Mesodermal cell (in vitro differentiated cells): Measurements from ENCODE around the gene PRRC2C. TPM values are rescaled to one million over a fixed set of nuclear protein-coding genes. Genes with fewer than 3 reads are reported as not detected.
A peak's percentile ranks its signal among the peaks of the same experiment; 100 is the strongest.
"Not testable (repeated sequence)": the region's sequence is repeated elsewhere in the genome, so short reads cannot be mapped to it uniquely, and the experiment has no call there.

ENCODE experiments used
- H3K27ac ChIP-seq: 2 replicates; pipeline ENCODE4 v1.7.0; 2013; ENCODE audit warnings: mild to moderate bottlenecking, low read depth, low read length, moderate library complexity; ENCODE audit not compliant: severe bottlenecking
- H3K36me3 ChIP-seq: 2 replicates; pipeline ENCODE4 v1.7.1; 2013; ENCODE audit warnings: mild to moderate bottlenecking, low read length, moderate library complexity; ENCODE audit not compliant: control insufficient read depth, insufficient read depth
- H3K4me1 ChIP-seq: one replicate; pipeline ENCODE4 v1.7.1; 2013; ENCODE audit warnings: mild to moderate bottlenecking, low read length; ENCODE audit not compliant: insufficient read depth, control insufficient read depth, poor library complexity, severe bottlenecking
- H3K4me3 ChIP-seq: 2 replicates; pipeline ENCODE4 v1.7.0; 2013; ENCODE audit warnings: low read length, control low read depth, mild to moderate bottlenecking; ENCODE audit not compliant: insufficient read depth, poor library complexity, severe bottlenecking; ENCODE audit errors: extremely low read depth
- H3K9me3 ChIP-seq: 2 replicates; pipeline ENCODE4 v1.7.1; 2013; ENCODE audit warnings: mild to moderate bottlenecking, low read length, moderate library complexity; ENCODE audit not compliant: control insufficient read depth
- WGBS, 2 experiments: methylation state at CpG; one replicate each; pipeline ENCODE4 v1.1.5; 2013; ENCODE audit warnings: missing lambda C conversion rate in 2 of 2; ENCODE audit not compliant: insufficient coverage in 2 of 2; 5-methylcytosine and 5-hydroxymethylcytosine counted together
- polyA plus RNA-seq, 2 experiments: library from polyadenylated mRNA; stranded (reverse); fragments of 50-300 nt; gene quantifications; one replicate each; pipeline ENCODE4 v1.2.3, GENCODE V29; 2013

Gene PRRC2C
- 116 TPM for polyA plus RNA-seq (2013, experiment 1 of 2)
- polyA plus RNA-seq (2013, experiment 2 of 2) = 96.5 TPM

DNA sequence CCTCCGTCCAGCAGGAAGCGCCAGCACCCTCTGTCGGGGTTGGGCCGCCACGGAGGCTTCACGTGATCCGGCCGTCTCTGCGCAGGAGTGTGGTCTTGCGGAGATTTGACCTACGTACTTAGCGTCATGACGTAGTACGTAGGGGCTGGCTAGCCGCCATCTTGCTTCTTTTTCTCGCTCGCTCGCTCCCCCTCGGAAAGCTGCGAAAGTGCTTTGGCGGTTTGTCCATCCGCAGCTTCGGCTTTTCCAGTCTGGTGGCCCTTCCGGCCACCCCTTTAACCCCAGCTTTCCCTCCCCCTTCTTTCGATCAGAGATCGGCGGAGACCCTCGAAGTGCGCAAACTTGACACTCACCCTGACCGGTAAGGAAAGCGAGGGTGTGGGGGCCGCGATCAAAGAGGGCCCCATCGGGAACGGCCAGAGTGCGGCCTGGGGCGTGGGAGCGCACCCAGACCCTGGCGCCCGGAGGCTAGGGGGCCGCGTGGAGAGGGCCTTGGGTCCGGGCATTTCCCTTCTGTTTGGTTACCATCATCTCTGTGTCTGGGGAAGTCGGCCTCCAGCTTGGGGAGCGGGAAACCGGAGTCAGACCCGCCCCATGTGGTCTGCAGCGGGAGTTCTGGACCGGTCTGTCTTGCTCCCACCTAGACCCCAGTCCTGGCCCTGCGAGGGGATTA is at the start of gene PRRC2C:
PRRC2C (plus strand) TSS at position 156 of the 673 bp plus-strand sequence. CDS start 26,559 bp downstream, outside the sequence.
- no peaks in the 10 kb centered on the region for H3K4me1 ChIP-seq
- no peaks in the 10 kb centered on the region for H3K9me3 ChIP-seq
- 0% methylated on average over 36 to 48 of the region's 50 CpGs for WGBS, 2 experiments
- peak within 1 kb of the TSS; percentile 99 for H3K27ac ChIP-seq
- H3K36me3 ChIP-seq = peaks cover 14% of the 10 kb centered on the region
- peak within 1 kb of the TSS; percentile 97 for H3K4me3 ChIP-seq

GRCh38 chr1:171438441-171438840 is 46.9 kb upstream of the PRRC2C start:
- Histone ChIP-seq H3K27ac (no peak overlapping the region), H3K4me3 (no peak overlapping the region), H3K9me3 (no peaks in the 10 kb centered on the region), H3K36me3 (no peaks in the 10 kb centered on the region), H3K4me1 (no peaks in the 10 kb centered on the region)
- 86 to 100% methylated on average over 1 of the region's 2 CpGs for WGBS, 2 experiments

DNA sequence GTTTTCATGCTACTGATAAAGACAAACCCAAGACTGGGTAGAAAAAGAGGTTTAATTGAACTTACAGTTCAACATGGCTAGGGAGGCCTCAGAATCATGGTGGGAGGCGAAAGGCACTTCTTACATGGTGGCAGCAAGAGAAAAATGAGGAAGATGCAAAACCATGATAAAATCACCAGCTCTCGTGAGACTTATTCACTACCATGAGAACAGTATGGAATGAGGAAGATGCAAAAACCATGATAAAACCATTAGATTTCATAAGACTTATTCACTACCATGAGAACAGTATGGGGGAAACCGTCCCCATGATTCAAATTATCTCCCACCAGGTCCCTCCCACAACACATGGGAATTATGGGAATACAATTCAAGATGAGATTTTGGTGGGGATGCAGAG is 45.1 kb upstream of the PRRC2C start:
- H3K36me3 ChIP-seq, H3K9me3 ChIP-seq, H3K4me1 ChIP-seq, H3K27ac ChIP-seq, H3K4me3 ChIP-seq: not testable (repeated sequence)
- WGBS, 2 experiments = 80 to 100% methylated on average over 1 of the region's 3 CpGs

DNA sequence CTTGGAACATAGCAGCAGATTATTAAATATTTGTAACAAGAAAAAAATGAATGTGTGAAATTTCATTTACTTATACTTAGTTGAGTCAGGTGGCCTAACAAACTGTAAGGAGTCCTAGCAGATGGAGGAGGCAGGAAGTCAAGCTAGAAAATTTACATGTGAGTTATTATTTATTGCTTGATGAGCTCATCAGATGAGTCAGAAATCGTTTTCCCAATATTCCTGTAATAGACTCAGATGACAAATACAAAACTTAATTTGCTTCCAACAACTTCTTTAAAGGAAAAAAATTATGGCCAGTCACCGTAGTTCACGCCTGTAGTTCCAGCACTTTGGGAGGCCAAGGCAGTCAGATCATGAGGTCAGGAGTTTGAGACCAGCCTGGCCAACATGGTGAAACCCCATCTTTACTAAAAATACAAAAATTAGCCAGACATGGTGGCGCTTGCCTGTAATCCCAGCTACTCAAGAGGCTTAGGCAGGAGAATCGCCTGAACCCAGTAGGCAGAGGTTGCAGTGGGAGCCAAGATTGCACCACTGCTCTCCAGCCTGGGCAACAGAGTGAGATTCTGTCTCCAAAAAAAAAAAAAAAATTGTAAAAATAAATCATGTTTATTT is 43.9 kb upstream of the PRRC2C start:
- 84 to 93% methylated on average over 3 to 4 of the region's 5 CpGs for WGBS, 2 experiments
- not testable (repeated sequence) for H3K27ac ChIP-seq, H3K4me1 ChIP-seq, H3K4me3 ChIP-seq, H3K9me3 ChIP-seq, H3K36me3 ChIP-seq

DNA sequence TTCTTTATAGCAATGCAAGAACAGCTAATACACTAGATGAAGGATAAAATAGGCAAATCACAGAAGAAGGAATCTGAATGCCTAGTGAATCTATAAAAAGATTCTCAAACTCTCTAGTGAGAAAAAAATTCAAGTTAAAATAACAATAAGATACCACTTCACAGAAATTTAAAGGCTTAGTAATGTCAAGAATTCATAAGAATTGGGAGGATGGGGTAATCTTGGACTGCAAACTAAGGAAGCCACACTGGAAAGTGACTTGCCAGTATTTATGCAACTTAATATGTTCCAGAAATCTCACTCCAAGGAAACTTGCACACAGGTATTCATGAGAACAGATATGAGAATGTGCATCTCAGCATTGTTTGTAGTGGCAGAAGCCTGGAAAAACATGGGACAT is 38.9 kb upstream of the PRRC2C start:
- Histone ChIP-seq H3K4me1 (no peaks in the 10 kb centered on the region), H3K4me3 (no peak overlapping the region), H3K27ac (no peak overlapping the region), H3K36me3 (no peaks in the 10 kb centered on the region), H3K9me3 (no peaks in the 10 kb centered on the region)

DNA sequence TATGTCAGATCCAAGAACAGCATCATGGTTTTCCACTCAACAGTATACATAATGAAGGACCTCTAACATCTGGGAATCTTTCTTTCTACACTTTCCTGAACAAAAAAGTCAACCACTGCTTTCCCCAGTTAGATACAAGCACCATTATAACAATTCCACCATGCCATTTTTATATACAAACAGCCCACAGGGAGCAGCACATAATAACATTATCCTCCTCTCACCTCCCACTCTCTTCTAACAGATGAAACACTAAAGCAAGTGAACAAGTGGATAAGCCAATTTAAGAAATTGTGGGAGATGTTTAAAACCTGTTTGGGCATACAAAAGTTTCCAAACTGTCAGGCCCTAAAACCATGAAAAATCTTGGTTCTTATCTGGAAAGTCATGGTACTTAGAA is 29.4 kb upstream of the PRRC2C start:
- Histone ChIP-seq H3K36me3 (no peaks in the 10 kb centered on the region), H3K9me3 (no peaks in the 10 kb centered on the region), H3K4me3 (no peak overlapping the region), H3K27ac (no peak overlapping the region), H3K4me1 (no peaks in the 10 kb centered on the region)

- H3K27ac ChIP-seq = no peak overlapping the region
- no peaks in the 10 kb centered on the region for H3K4me1 ChIP-seq
- H3K4me3 ChIP-seq = no peak overlapping the region
- WGBS, 2 experiments = 100% methylated on average over 1 of the region's 2 CpGs; no CpG with 5 or more reads in 1 of the 2 experiments
- no peaks in the 10 kb centered on the region for H3K9me3 ChIP-seq
- H3K36me3 ChIP-seq = no peaks in the 10 kb centered on the region
Observed at GRCh38 chr1:171457412-171457811, 27.9 kb upstream of the PRRC2C start.

DNA sequence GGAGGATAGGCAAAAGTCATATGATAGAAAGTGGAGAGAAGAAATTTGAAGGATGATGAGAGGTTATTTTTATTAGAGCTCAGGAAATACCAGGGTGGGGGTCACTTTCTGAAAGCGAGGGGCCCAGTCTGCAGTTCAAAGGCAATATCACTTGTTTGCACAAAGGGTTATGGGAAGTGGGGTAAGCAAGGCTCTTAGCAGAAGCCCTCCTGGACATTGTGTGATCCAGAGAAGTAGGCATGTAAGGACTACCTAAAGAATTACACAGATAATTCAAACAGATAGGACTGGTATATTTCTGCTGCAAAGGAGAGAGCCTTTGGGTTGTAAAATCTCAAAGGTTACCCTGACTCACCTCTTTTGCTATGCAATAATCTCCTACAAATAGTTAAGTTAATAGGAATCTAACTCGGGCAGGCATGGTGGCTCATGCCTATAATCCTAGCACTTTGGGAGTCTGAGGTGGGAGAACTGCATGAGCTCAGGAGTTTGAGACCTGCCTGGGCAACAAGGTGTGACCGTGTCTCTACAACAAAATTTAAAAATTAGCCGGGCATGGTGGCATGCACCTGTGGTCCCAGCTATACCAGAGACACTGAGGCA is 25.2 kb upstream of the PRRC2C start:
- Histone ChIP-seq H3K4me3 (no peak overlapping the region), H3K4me1 (no peaks in the 10 kb centered on the region), H3K36me3 (no peaks in the 10 kb centered on the region), H3K27ac (no peak overlapping the region), H3K9me3 (no peaks in the 10 kb centered on the region)
- WGBS, 2 experiments = 72 to 75% methylated on average over 3 to 4 of the region's 4 CpGs

GRCh38 chr1:171467626-171468025 is 17.7 kb upstream of the PRRC2C start:
- H3K27ac ChIP-seq = no peak overlapping the region
- no peaks in the 10 kb centered on the region for H3K9me3 ChIP-seq
- H3K4me3 ChIP-seq = no peak overlapping the region
- H3K36me3 ChIP-seq = no peaks in the 10 kb centered on the region
- H3K4me1 ChIP-seq = no peaks in the 10 kb centered on the region

DNA sequence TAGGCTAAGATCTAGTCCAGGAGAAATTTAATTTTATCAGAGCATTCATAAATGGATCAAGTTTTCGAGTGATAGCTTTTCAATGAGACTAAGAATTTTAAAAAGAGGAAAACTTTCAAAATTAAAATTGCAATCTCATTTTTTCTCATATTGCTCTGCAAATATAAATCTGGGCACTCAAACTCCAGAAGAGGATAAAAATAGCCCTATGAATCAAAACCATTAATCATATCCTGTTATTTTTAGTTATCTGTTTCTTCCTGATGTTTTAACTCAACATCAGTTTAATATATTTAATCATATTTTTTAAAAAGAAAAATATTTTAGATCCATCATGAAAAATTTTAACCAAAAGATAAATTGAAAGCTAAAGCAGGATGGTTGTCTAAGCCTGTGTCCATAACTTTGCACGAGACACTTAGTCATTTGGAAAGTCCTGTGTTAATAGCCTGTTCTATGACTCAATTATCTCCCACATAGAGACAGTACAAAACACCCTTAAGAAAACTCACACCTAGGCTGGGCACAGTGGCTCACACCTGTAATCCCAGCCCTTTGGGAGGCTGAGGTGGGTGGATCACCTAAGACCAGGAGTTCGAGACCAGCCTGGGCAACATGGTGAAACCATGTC is 17.1 kb upstream of the PRRC2C start:
- no peaks in the 10 kb centered on the region for H3K36me3 ChIP-seq
- WGBS, 2 experiments = 80% methylated on average over 1 of the region's 3 CpGs; no CpG with 5 or more reads in 1 of the 2 experiments
- H3K9me3 ChIP-seq = no peaks in the 10 kb centered on the region
- no peak overlapping the region for H3K27ac ChIP-seq
- no peaks in the 10 kb centered on the region for H3K4me1 ChIP-seq
- H3K4me3 ChIP-seq = no peak overlapping the region

DNA sequence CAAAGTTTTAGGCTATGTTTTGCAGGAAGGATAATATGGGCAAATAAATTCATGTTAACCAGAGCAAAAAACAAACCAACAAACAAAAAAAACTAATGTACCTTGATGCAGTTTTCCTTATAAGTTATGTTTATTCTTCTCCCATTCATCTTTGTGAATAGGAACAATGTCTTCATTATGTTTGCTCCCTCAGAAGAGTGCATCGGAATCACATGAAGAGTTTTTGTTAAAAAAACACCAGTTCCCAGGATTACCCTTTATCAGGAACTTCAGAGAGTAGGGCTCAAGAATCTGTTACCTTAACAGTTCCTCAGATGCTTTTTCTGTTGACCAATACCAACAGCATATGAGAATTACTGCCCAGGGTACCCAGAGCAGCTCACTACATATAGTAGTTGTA is 14.6 kb upstream of the PRRC2C start:
- H3K36me3 ChIP-seq = no peaks in the 10 kb centered on the region
- WGBS, 2 experiments = 71 to 83% methylated on average over 1 of the region's 1 CpG
- H3K9me3 ChIP-seq = no peaks in the 10 kb centered on the region
- H3K4me3 ChIP-seq = no peak overlapping the region
- no peaks in the 10 kb centered on the region for H3K4me1 ChIP-seq
- H3K27ac ChIP-seq = no peak overlapping the region
